Measurements from ENCODE around the gene LIPC.

- TF ChIP-seq, protein P1, sequence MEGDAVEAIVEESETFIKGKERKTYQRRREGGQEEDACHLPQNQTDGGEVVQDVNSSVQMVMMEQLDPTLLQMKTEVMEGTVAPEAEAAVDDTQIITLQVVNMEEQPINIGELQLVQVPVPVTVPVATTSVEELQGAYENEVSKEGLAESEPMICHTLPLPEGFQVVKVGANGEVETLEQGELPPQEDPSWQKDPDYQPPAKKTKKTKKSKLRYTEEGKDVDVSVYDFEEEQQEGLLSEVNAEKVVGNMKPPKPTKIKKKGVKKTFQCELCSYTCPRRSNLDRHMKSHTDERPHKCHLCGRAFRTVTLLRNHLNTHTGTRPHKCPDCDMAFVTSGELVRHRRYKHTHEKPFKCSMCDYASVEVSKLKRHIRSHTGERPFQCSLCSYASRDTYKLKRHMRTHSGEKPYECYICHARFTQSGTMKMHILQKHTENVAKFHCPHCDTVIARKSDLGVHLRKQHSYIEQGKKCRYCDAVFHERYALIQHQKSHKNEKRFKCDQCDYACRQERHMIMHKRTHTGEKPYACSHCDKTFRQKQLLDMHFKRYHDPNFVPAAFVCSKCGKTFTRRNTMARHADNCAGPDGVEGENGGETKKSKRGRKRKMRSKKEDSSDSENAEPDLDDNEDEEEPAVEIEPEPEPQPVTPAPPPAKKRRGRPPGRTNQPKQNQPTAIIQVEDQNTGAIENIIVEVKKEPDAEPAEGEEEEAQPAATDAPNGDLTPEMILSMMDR (IDR thresholded peaks at IDR 0.05) = no peak
- TF ChIP-seq, protein P2, sequence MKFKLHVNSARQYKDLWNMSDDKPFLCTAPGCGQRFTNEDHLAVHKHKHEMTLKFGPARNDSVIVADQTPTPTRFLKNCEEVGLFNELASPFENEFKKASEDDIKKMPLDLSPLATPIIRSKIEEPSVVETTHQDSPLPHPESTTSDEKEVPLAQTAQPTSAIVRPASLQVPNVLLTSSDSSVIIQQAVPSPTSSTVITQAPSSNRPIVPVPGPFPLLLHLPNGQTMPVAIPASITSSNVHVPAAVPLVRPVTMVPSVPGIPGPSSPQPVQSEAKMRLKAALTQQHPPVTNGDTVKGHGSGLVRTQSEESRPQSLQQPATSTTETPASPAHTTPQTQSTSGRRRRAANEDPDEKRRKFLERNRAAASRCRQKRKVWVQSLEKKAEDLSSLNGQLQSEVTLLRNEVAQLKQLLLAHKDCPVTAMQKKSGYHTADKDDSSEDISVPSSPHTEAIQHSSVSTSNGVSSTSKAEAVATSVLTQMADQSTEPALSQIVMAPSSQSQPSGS (CRISPR knock-in tag; IDR thresholded peaks at IDR 0.05; ENCODE audit: borderline replicate concordance, low read depth) = no peak
These were observed 116.7 kb downstream of the LIPC start for GRCh38 chr15:58548308-58549012.
